NCI-H524 (cell line): ENCODE results near the gene SH2D1B.
A peak's percentile ranks its signal among the peaks of the same experiment; 100 is the strongest.

Source experiments
- DNase-seq, 2 experiments: peaks; one replicate each; lab custom pipeline; 2025; lab: John Stamatoyannopoulos, UW

SH2D1B gene

DNA sequence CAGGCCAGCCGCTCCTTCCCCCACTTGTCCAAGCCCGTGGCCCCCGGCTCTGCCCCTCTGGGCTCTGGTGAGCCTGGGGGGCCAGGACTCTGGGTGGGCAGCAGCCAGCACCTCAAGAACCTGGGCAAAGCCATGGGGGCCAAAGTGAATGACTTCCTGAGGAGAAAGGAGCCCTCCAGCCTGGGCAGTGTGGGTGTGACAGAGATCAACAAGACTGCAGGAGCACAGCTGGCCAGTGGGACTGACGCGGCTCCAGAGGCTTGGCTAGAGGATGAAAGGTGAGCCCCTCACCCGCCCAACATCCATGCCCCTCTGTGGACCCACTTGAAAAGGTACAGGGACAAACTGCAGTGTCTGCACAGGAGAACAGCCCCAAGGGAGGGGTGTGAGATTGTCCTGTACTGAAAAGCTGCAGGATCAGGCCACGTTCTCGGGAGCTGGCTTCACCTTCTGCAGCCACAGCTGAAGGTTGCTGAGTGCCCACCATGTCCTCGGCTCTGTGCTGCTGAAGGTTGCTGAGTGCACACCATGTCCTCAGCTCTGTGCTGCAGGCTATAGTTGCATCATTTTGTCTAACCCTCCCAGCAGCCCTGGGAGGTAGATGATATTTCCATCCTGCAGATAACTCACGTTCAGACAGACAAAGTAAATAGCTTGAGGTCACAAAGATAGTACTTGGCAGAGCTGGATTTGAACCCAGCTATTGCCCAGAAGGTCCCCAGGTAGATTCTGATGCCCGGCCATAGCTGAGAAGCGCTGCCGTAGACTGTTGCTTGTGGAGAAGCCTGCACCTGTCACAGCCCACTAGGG lies 29.8 kb downstream of the SH2D1B start:
- no peak for DNase-seq

DNA sequence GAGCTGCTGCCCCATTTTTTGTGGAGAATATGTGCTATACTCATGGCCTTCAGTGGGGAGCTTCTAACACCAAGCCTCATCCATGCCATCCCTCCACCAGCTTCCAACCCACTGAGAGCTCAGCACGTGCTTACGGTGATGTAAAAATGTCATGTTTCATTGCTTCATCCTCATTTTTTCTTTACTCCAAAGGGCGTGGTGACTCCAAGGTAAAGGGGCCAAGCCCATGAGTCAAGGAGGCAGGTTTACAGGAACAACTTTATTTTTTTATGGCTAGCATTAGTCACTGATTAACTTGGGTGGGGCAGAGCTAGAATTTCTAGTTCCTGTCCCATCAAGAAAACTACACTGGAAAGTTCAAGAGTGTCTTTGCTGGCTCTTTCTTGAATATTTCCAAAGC lies 30.6 kb downstream of the SH2D1B start, which contains the start of gene C1orf226:
Gene C1orf226 (plus strand): TSS at position 346 of the 400 bp plus-strand sequence. CDS start 174 bp downstream, outside the sequence.
- DNase-seq: no peak

- no peak for DNase-seq
Measured at GRCh38 chr1:162380061-162380846, 31.7 kb downstream of the SH2D1B start.

DNA sequence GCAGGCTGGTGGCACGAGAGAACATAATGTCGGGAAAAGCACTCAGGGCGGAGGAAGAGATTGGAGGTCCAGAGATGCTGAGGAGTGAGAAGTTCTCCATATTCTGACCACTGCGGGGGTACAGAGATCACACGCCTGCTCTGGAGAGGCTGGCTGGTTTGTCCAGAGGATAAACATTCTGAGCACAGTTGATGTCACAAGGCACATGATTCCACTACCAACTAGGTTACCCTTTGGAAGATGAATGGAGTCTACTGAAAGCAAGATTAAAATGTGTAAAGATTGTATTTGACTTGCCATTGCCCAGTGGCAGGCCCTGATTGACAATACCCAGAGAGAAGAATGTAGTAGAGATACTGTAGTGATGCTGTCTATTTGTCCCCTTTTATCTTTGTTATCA lies 35.2 kb downstream of the SH2D1B start, which contains the start of gene SPATA46:
Gene SPATA46 (minus strand): TSS at position 164 of the 400 bp plus-strand sequence. CDS start 64 bp downstream, at position 100.
- DNase-seq: no peak

- no peak for DNase-seq
Measured at GRCh38 chr1:162375463-162375862, 36.5 kb downstream of the SH2D1B start.

- DNase-seq: no peak
Measured at GRCh38 chr1:162374406-162374805, 37.5 kb downstream of the SH2D1B start.

- no peak for DNase-seq
Measured at GRCh38 chr1:162373541-162374260, 38.2 kb downstream of the SH2D1B start.

DNA sequence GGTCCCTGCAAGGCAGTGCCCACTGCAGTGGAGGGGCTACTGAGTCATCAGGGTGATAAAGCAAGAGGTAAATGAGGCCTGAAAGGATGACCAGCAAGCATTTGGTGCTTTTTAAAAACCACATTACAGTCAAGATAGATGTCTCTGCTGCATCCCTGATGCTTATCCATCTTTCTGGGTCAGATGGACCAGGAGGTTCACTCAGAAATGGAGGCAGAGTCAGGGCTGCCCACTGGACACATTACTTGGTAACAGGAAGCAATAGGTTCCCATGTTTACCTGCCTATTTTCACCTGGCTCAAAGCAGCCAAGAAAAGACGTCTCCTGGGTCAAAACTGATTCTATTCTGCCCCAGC lies 38.9 kb downstream of the SH2D1B start:
- no peak for DNase-seq

DNA sequence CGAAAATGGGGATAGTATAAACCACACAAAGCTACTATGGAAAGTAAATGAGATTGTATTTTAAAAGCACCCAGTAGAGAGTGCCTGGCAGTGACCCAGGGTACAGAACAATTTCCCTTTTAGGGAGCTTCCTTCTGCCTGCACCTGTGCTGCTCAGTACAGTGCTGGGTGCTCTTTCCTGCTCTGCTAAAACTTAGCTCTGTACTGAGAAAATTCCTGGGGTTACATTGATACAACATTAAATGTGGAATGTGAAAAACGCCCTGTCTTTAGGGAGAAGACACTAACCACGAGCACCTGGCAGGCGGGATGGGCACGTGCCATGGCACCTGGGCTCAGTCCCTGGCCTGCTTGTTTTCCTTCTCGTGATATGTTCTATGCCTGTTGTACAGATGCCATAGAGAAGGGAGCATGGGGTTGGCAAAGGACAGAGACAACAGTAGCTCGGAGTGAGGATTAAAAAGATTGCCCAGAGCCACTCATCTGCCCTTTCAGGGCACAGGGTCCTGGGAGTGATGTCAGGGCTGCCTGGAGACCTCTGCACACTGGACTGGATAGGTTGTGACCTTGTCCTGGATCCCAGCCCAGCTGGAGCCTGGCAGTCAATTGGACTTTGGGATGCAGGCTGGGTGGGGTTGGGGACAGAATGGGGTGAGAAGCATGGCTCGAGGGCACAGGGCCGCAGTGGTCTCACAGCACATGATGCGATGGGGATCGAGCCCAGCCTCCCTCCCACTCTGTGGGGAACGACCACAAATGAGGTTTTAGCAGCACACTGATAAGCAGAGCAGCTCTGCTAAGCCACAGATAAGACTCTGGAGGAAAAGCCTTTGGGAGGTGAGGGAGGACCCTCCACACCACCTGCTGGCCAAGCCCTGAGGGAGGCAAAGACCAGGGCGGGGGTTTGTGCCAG lies 39.5 kb downstream of the SH2D1B start:
- no peak for DNase-seq

DNA sequence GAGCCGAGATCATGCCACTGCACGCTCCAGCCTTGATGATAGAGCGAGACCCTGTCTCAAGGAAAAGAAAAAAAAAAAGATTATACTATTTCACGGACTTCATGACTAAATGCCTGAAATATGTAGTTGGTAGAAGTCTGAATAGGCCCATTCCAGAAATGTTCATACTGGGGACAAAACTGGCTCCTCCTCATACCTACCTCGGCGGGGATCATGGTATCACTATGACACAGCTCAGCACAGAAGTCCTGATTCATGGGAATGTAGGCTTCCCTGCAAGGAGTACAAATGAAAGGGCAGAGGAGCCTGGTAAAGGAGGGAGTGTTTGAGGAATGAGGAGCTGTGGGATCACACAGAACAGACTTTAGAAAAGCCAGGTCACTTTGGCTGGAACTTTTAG lies 40.3 kb downstream of the SH2D1B start:
- DNase-seq: no peak

DNA sequence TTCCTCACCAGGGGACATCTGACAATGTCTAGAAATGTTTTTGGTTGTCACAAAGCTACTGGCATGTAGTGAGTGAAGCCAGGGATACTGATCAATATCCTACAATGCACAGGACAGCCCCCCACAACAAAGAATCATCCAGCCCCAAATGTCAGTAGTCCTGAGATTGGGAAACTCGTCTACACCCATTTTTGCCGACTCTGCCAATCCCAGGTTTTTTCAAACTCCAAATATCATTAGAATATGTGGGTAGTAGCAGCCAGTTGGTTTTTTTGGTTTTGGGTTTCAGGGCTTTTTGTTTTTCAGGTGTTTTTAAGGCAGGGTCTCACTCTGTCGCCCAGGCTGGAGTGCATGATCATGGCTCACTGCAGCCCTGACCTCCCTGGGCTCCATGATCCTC lies 41.2 kb downstream of the SH2D1B start:
- no peak for DNase-seq

GRCh38 chr1:162370161-162370560 lies 41.8 kb downstream of the SH2D1B start:
- DNase-seq: no peak

- no peak for DNase-seq
Measured at GRCh38 chr1:162369571-162369970, 42.4 kb downstream of the SH2D1B start.

- peak; percentile 37 to 84 for DNase-seq
Measured at GRCh38 chr1:162368451-162368850, 43.5 kb downstream of the SH2D1B start.

DNA sequence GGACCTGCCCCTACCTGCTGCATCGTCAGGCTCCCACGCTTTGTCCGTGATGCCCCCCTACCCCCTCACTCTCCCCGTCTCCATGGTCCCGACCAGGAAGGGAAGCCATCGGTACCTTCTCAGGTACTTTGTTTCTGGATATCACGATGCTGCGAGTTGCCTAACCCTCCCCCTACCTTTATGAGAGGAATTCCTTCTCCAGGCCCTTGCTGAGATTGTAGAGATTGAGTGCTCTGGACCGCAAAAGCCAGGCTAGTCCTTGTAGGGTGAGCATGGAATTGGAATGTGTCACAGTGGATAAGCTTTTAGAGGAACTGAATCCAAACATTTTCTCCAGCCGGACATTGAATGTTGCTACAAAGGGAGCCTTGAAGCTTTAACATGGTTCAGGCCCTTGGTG lies 44.2 kb downstream of the SH2D1B start:
- DNase-seq: no peak

DNA sequence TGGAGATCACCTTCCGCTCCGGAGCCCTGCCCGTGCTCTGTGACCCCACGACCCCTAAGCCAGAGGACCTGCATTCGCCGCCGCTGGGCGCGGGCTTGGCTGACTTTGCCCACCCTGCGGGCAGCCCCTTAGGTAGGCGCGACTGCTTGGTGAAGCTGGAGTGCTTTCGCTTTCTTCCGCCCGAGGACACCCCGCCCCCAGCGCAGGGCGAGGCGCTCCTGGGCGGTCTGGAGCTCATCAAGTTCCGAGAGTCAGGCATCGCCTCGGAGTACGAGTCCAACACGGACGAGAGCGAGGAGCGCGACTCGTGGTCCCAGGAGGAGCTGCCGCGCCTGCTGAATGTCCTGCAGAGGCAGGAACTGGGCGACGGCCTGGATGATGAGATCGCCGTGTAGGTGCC lies 44.9 kb downstream of the SH2D1B start:
- DNase-seq: no peak

DNA sequence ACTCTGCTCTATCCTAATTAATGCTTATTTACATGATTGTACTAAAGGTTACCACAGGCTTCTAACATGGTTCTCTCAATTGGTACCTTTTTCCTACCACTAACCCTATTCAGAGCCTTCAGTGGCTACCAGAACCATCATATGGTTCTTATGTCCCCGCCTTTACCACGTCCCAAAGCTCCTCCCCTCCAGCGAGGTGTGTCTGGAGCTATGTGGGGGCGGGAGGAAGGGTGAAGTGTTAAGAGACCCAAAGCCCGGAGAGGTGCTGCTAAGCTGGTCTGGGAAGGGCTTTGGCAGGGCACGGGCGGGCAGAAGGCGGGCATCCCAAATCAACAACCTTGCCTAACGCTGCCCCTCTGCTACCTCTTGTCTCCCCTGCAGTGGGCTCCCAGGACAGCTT lies 45.3 kb downstream of the SH2D1B start:
- no peak for DNase-seq

- DNase-seq: no peak
Measured at GRCh38 chr1:162366149-162366548, 45.8 kb downstream of the SH2D1B start.

DNA sequence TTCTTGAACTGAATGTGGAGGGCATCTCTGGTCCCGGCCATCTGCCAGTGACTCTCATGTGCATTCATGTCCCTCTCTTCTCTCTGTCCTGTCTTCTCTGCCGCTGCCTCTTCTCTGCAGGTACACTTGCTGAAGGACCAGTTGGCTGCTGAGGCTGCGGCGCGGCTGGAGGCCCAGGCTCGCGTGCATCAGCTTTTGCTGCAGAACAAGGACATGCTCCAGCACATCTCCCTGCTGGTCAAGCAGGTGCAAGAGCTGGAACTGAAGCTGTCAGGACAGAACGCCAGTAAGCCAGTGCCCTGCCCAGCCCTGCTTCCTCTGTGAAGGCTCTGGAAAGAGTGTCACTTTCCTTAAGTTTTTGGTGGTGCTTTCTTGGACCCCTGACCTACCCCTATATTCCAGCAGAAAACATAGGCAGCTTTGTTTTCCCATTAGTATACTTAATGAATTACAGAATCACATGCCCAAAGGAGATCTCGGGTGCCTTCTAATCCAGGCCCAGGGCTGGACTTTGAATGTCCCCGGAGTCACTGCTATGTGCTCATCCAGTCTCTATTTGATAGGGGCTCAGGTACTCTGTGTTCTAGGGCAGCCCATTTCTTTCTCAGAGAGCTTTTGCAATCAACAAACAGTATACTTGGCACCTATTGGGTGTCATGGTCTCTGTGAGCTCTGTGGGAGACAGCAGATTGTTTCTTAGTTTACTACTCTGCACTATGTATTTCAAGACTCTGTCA lies 46.5 kb downstream of the SH2D1B start:
- DNase-seq: no peak

GRCh38 chr1:162364498-162364897 lies 47.4 kb downstream of the SH2D1B start:
- no peak for DNase-seq

- no peak for DNase-seq
Measured at GRCh38 chr1:162363823-162364222, 48.1 kb downstream of the SH2D1B start.
